Vagina (tissue), 2 donors: ENCODE measurements around the gene ASB13. TPM values are rescaled to one million over a fixed set of nuclear protein-coding genes. Genes with fewer than 3 reads are reported as not detected.

Experiments used
- DNase-seq, 2 donors: peaks; one replicate each; pipeline ENCODE4 v3.0.0-alpha.2; 2017; ENCODE audit errors: extremely low spot score in 2 of 2
- H3K27ac ChIP-seq: fragments of 200-600 bp; sonication (generic); one replicate; pipeline ENCODE4 v1.5.1; 2019
- H3K27me3 ChIP-seq: fragments of 200-600 bp; sonication (generic); one replicate; pipeline ENCODE4 v1.5.1; 2019
- H3K36me3 ChIP-seq, 2 donors: fragments of 200-600 bp; sonication (generic); one replicate each; pipeline ENCODE4 v1.5.1; 2017 to 2019
- H3K4me1 ChIP-seq: fragments of 200-600 bp; sonication (generic); one replicate; pipeline ENCODE4 v1.5.1; 2019
- H3K4me3 ChIP-seq, 2 donors: fragments of 200-600 bp; sonication (generic); 1 replicate in 1 of 2; 2 replicates in 1 of 2; pipeline ENCODE4 v1.5.1; 2016 to 2019
- H3K9me3 ChIP-seq: fragments of 200-600 bp; sonication (generic); one replicate; pipeline ENCODE4 v1.5.1; 2019
- POLR2A ChIP-seq, 2 donors: fragments of 450-650 bp; IDR thresholded peaks; one replicate each; pipeline ENCODE4 v1.6.1; 2017; ENCODE audit warnings: antibody characterized with exemption in 2 of 2, mild to moderate bottlenecking in 2 of 2, moderate library complexity in 2 of 2
- POLR2AphosphoS5 ChIP-seq, 2 donors: sonication (generic); formaldehyde crosslinking; IDR thresholded peaks; one replicate each; pipeline ENCODE4 v1.9.0; 2017; ENCODE audit warnings: antibody characterized with exemption in 2 of 2, mild to moderate bottlenecking in 2 of 2, low read depth in 1 of 2; ENCODE audit not compliant: insufficient read depth in 1 of 2
- intact Hi-C: fragments of 100-400 bp; cut with DNase I; formaldehyde crosslinking; loops from one replicate; pipeline ENCODE4 v1.15.1; 2023
- small RNA-seq: library from RNA; depleted of rRNA; stranded (forward); fragments of <200 nt; gene quantifications from one replicate; pipeline ENCODE3, GENCODE V24; 2016
- total RNA-seq: library from RNA; depleted of rRNA; stranded (reverse); fragments of >200 nt; gene quantifications from one replicate; pipeline ENCODE4 v1.2.3, GENCODE V29; 2016
- TF ChIP-seq, protein P1 (sequence below), 3 experiments: fragments of 450-650 bp in 2 of 3; fragments of 200-600 bp in 1 of 3; sonication (generic) in 1 of 3; IDR thresholded peaks; one replicate each; pipeline ENCODE4 v1.5.1; 2017 to 2019; ENCODE audit warnings: antibody characterized with exemption in 3 of 3, mild to moderate bottlenecking in 2 of 3, moderate library complexity in 2 of 3

ASB13 gene
- total RNA-seq, 1 donor from 2014 or later: 17.4 TPM

DNA sequence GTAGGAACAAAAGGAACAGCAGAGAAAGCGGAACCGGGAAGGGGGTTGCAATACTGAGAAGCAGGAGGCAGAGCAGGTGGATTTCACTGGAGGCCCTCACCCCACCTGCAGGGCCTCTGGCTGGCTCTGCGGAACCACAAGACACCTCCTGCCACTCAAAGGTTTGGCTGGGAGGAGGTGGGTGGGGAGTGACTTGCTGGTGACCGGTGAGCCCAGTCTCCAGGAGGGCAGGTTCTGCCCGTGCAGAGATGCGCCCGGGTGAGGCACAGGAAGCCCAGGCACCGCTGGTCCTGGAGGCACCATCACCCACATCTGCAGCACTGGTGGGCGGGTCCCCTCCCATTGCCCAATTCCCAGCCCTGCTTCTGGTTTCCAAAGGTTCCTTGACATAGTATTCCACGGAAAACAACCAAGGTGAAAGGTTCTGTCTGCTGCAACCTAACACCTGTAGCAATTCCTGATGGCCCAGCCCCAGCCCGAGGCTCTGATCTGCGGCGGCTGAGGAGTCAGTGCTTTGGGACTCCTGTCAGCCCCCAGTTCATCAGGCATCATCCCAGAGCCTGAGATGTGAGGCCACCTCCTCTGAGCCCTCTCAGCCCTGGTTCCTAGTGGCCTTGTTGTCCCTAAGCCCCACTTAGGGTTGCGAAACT is 77.3 kb downstream of the ASB13 start:
- Histone ChIP-seq H3K27ac (no peak overlapping the region), H3K4me3 (no peak overlapping the region), H3K9me3 (no peaks in the 10 kb centered on the region), H3K36me3 (no peaks in the 10 kb centered on the region), H3K4me1 (peaks cover 35% of the 10 kb centered on the region), H3K27me3 (no peaks in the 10 kb centered on the region)
- TF ChIP-seq, protein P1, sequence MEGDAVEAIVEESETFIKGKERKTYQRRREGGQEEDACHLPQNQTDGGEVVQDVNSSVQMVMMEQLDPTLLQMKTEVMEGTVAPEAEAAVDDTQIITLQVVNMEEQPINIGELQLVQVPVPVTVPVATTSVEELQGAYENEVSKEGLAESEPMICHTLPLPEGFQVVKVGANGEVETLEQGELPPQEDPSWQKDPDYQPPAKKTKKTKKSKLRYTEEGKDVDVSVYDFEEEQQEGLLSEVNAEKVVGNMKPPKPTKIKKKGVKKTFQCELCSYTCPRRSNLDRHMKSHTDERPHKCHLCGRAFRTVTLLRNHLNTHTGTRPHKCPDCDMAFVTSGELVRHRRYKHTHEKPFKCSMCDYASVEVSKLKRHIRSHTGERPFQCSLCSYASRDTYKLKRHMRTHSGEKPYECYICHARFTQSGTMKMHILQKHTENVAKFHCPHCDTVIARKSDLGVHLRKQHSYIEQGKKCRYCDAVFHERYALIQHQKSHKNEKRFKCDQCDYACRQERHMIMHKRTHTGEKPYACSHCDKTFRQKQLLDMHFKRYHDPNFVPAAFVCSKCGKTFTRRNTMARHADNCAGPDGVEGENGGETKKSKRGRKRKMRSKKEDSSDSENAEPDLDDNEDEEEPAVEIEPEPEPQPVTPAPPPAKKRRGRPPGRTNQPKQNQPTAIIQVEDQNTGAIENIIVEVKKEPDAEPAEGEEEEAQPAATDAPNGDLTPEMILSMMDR (IDR thresholded peaks at IDR 0.05): no peak
- TF ChIP-seq POLR2AphosphoS5 (IDR thresholded peaks at IDR 0.05; ENCODE audit: insufficient read depth in 1 of 2, low read depth in 1 of 2): no peak
- TF ChIP-seq POLR2A (IDR thresholded peaks at IDR 0.05): no peak
- no peak for DNase-seq
- intact Hi-C loops: no loop called here

Small RNA genes within 50 kb of the gene (small RNA-seq; reads per million reads assigned to genes)
- gene AL365356.2 (not detected), gene RN7SL445P (not detected)

Other genes starting within 250 kb of the ASB13 start
- 102 TPM for gene CALML5, start 167.0 kb downstream of the ASB13 start, total RNA-seq
- 50.6 TPM for gene CALML3, start 141.6 kb downstream of the ASB13 start, total RNA-seq
- 51.6 TPM for gene TASOR2, start 18.2 kb upstream of the ASB13 start, total RNA-seq
- 174 TPM for gene GDI2, start 146.8 kb upstream of the ASB13 start, total RNA-seq
- 17.7 TPM for gene ANKRD16, start 223.3 kb upstream of the ASB13 start, total RNA-seq
- gene FBH1, start 223.6 kb upstream of the ASB13 start, total RNA-seq: 108 TPM